Skeletal muscle satellite cell (primary cell): Measurements from ENCODE around the gene PI4KB. TPM values are rescaled to one million over a fixed set of nuclear protein-coding genes. Genes with fewer than 3 reads are reported as not detected.

ENCODE experiments used
- H3K27me3 ChIP-seq: 2 replicates; pipeline ENCODE4 v1.7.0; 2013; ENCODE audit warnings: low read length; ENCODE audit not compliant: control insufficient read depth, insufficient read depth
- H3K36me3 ChIP-seq: 2 replicates; pipeline ENCODE4 v1.7.0; 2013; ENCODE audit warnings: mild to moderate bottlenecking, control low read depth, low read length; ENCODE audit not compliant: insufficient read depth
- H3K4me1 ChIP-seq: 2 replicates; pipeline ENCODE4 v1.7.0; 2013; ENCODE audit warnings: low read length; ENCODE audit not compliant: control insufficient read depth, insufficient read depth
- H3K4me2 ChIP-seq: 2 replicates; pipeline ENCODE4 v1.7.0; 2013; ENCODE audit warnings: mild to moderate bottlenecking, low read length
- H3K4me3 ChIP-seq: 2 replicates; pipeline ENCODE4 v1.7.0; 2013; ENCODE audit warnings: low read length
- H3K9ac ChIP-seq: 2 replicates; pipeline ENCODE4 v1.7.0; 2013; ENCODE audit warnings: mild to moderate bottlenecking, low read depth, low read length, moderate library complexity
- H3K9me3 ChIP-seq: replicated peaks from 2 replicates; pipeline ENCODE4 v1.7.0; 2013; ENCODE audit warnings: mild to moderate bottlenecking, control low read depth, low read length
- small RNA-seq: library from RNA; depleted of rRNA; stranded (forward); fragments of <200 nt; gene quantifications from one replicate; pipeline ENCODE3, GENCODE V24; 2012

Gene PI4KB

GRCh38 chr1:151259351-151259750 is 67.9 kb downstream of the PI4KB start:
- Histone ChIP-seq H3K4me3 (no peak overlapping the region), H3K4me2 (no peak overlapping the region), H3K9ac (no peak overlapping the region), H3K36me3 (peaks cover 18% of the 10 kb centered on the region), H3K4me1 (peaks cover 5% of the 10 kb centered on the region), H3K27me3 (no peaks in the 10 kb centered on the region), H3K9me3 (no peaks in the 10 kb centered on the region)

GRCh38 chr1:151255381-151255780 is 71.8 kb downstream of the PI4KB start:
- Histone ChIP-seq H3K36me3 (peaks cover 5% of the 10 kb centered on the region), H3K4me1 (peaks cover 5% of the 10 kb centered on the region), H3K4me2 (peak overlapping the region; percentile 86), H3K9ac (peak overlapping the region; percentile 82), H3K27me3 (no peaks in the 10 kb centered on the region), H3K9me3 (no peaks in the 10 kb centered on the region), H3K4me3 (peak overlapping the region; percentile 74)

- Histone ChIP-seq H3K9ac (peak within 1 kb of the TSS; percentile 82), H3K27me3 (no peaks in the 10 kb centered on the region), H3K4me3 (peak within 1 kb of the TSS; percentile 74), H3K4me1 (peaks cover 5% of the 10 kb centered on the region), H3K9me3 (no peaks in the 10 kb centered on the region), H3K36me3 (peaks cover 14% of the 10 kb centered on the region), H3K4me2 (peak within 1 kb of the TSS; percentile 86)
Measured at GRCh38 chr1:151254217-151255213, 72.7 kb downstream of the PI4KB start, which contains the start of gene PSMD4. PSMD4 (plus strand) TSS chr1:151254734; CDS start chr1:151254783, 49 bp downstream.

- H3K9me3 ChIP-seq = no peaks in the 10 kb centered on the region
- peaks cover 36% of the 10 kb centered on the region for H3K36me3 ChIP-seq
- no peaks in the 10 kb centered on the region for H3K27me3 ChIP-seq
- no peak overlapping the region for H3K4me3 ChIP-seq
- no peak overlapping the region for H3K4me2 ChIP-seq
- H3K9ac ChIP-seq = no peak overlapping the region
- peaks cover 5% of the 10 kb centered on the region for H3K4me1 ChIP-seq
Measured at GRCh38 chr1:151251656-151252470, 75.4 kb downstream of the PI4KB start.

- no peak overlapping the region for H3K4me2 ChIP-seq
- H3K27me3 ChIP-seq = no peaks in the 10 kb centered on the region
- no peak overlapping the region for H3K4me3 ChIP-seq
- peaks cover 86% of the 10 kb centered on the region for H3K36me3 ChIP-seq
- H3K4me1 ChIP-seq = no peaks in the 10 kb centered on the region
- H3K9me3 ChIP-seq = no peaks in the 10 kb centered on the region
- no peak overlapping the region for H3K9ac ChIP-seq
Measured at GRCh38 chr1:151246786-151247185, 80.4 kb downstream of the PI4KB start.

GRCh38 chr1:151243683-151244216 is 83.5 kb downstream of the PI4KB start:
- H3K9me3 ChIP-seq = no peaks in the 10 kb centered on the region
- no peak overlapping the region for H3K4me2 ChIP-seq
- H3K27me3 ChIP-seq = no peaks in the 10 kb centered on the region
- peaks cover 2% of the 10 kb centered on the region for H3K4me1 ChIP-seq
- no peak overlapping the region for H3K4me3 ChIP-seq
- no peak overlapping the region for H3K9ac ChIP-seq
- peaks cover 89% of the 10 kb centered on the region for H3K36me3 ChIP-seq

- Histone ChIP-seq H3K9ac (no peak overlapping the region), H3K27me3 (no peaks in the 10 kb centered on the region), H3K36me3 (peaks cover 89% of the 10 kb centered on the region), H3K9me3 (no peaks in the 10 kb centered on the region), H3K4me2 (no peak overlapping the region), H3K4me1 (peaks cover 15% of the 10 kb centered on the region), H3K4me3 (no peak overlapping the region)
Measured at GRCh38 chr1:151242442-151242841, 84.8 kb downstream of the PI4KB start.

Small RNA genes lying within 50 kb of the gene (small RNA-seq; reads per million reads assigned to genes)
- gene RN7SL444P = not detected
